H1 (cell line): ENCODE data around the gene CCDC71. TPM values are rescaled to one million over a fixed set of nuclear protein-coding genes. Genes with fewer than 3 reads are reported as not detected.

Source experiments
- CTCF ChIA-PET: fragments of 300-600 bp; sonication (Branson Sonifier 250); formaldehyde crosslinking; loops from one replicate; lab custom pipeline; 2021; ENCODE audit not compliant: partially characterized antibody; lab: Charles Lee
- POLR2A ChIA-PET: fragments of 300-600 bp; sonication (Branson Sonifier 250); formaldehyde crosslinking; loops from one replicate; lab custom pipeline; 2021; ENCODE audit warnings: inconsistent platforms; ENCODE audit not compliant: partially characterized antibody; lab: Charles Lee
- DNase-seq, 2 experiments: peaks; one replicate each; pipeline versions ENCODE4 v3.0.0 to v3.0.0-alpha.2; 2010 to 2022; ENCODE audit warnings: low spot score in 2 of 2, low read depth in 1 of 2, mixed read lengths in 1 of 2
- FAIRE-seq: peaks from 2 replicates; lab custom pipeline; 2011; peaks lifted over from hg19 to GRCh38; lab: Jason Lieb, UNC
- H2AFZ ChIP-seq: 2 replicates; pipeline ENCODE4 v1.8.1; 2012; ENCODE audit warnings: low read length, inconsistent platforms
- H2AK5ac ChIP-seq: 2 replicates; pipeline ENCODE4 v1.6.1; 2013; ENCODE audit warnings: low read depth, low read length
- H2BK120ac ChIP-seq: replicated peaks from 2 replicates; pipeline ENCODE3; 2013; ENCODE audit warnings: low read depth, low read length, inconsistent platforms
- H2BK12ac ChIP-seq: 2 replicates; pipeline ENCODE4 v1.6.1; 2013; ENCODE audit warnings: low read depth, low read length
- H2BK15ac ChIP-seq: 2 replicates; pipeline ENCODE4 v1.6.1; 2013; ENCODE audit warnings: low read length
- H2BK20ac ChIP-seq: 2 replicates; pipeline ENCODE4 v1.6.1; 2013; ENCODE audit warnings: low read length
- H2BK5ac ChIP-seq: 2 replicates; pipeline ENCODE4 v1.6.1; 2013; ENCODE audit warnings: low read depth, low read length
- H3K14ac ChIP-seq: 2 replicates; pipeline ENCODE4 v1.6.1; 2013; ENCODE audit warnings: inconsistent platforms; ENCODE audit not compliant: insufficient read length
- H3K18ac ChIP-seq: 2 replicates; pipeline ENCODE4 v1.6.1; 2013; ENCODE audit warnings: low read length; ENCODE audit errors: extremely low read depth
- H3K23ac ChIP-seq: 2 replicates; pipeline ENCODE4 v1.6.1; 2013; ENCODE audit warnings: inconsistent platforms; ENCODE audit not compliant: insufficient read length
- H3K23me2 ChIP-seq: 2 replicates; pipeline ENCODE4 v1.6.1; 2013; ENCODE audit warnings: low read depth, low read length
- H3K27ac ChIP-seq: 2 replicates; pipeline ENCODE4 v1.6.1; 2011; ENCODE audit warnings: low read depth, low read length, inconsistent platforms
- H3K27me3 ChIP-seq, 4 experiments: replicated peaks in 1 of 4; 1 replicate in 1 of 4; 2 replicates in 3 of 4; pipeline versions ENCODE4 v1.6.1 to v1.8.1; 2011 to 2013; ENCODE audit warnings: low read length in 3 of 4, mild to moderate bottlenecking in 3 of 4, inconsistent platforms in 2 of 4, mixed read lengths in 2 of 4, moderate library complexity in 1 of 4; ENCODE audit not compliant: control insufficient read depth in 3 of 4, insufficient read depth in 3 of 4; ENCODE audit errors: extremely low read depth in 1 of 4
- H3K36me3 ChIP-seq, 4 experiments: 2 replicates each; pipeline versions ENCODE4 v1.6.1 to v1.8.1; 2011 to 2013; ENCODE audit warnings: mild to moderate bottlenecking in 4 of 4, low read length in 3 of 4, moderate library complexity in 2 of 4, control low read depth in 1 of 4, inconsistent platforms in 1 of 4; ENCODE audit not compliant: insufficient read depth in 4 of 4, control insufficient read depth in 2 of 4
- H3K4ac ChIP-seq: replicated peaks from 2 replicates; pipeline ENCODE3; 2013; ENCODE audit warnings: low read length, low read depth, mixed read lengths, inconsistent platforms; ENCODE audit not compliant: insufficient read length
- H3K4me1 ChIP-seq, 4 experiments: replicated peaks in 1 of 4; 1 replicate in 1 of 4; 2 replicates in 3 of 4; pipeline versions ENCODE4 v1.6.1 to v1.8.1; 2011 to 2013; ENCODE audit warnings: low read length in 3 of 4, inconsistent platforms in 2 of 4, mixed read lengths in 1 of 4; ENCODE audit not compliant: insufficient read depth in 4 of 4, control insufficient read depth in 3 of 4
- H3K4me2 ChIP-seq, 2 experiments: 2 replicates each; pipeline versions ENCODE4 v1.6.1 to v1.8.1; 2011 to 2013; ENCODE audit warnings: low read depth in 2 of 2, low read length in 2 of 2, control low read depth in 1 of 2, inconsistent platforms in 1 of 2, mild to moderate bottlenecking in 1 of 2; ENCODE audit not compliant: insufficient read depth in 1 of 2
- H3K4me3 ChIP-seq, 4 experiments: fragments of 200-600, 300-600 bp in 1 of 4; sonication (generic), shearing (Covaris generic), sonication (Bioruptor Twin) in 1 of 4; 2 replicates each; pipeline versions ENCODE4 v1.5.1 to v1.8.1; 2011 to 2016; ENCODE audit warnings: low read length in 4 of 4, low read depth in 3 of 4, control low read depth in 2 of 4, inconsistent platforms in 2 of 4, mild to moderate bottlenecking in 2 of 4, mixed read lengths in 1 of 4, moderate library complexity in 1 of 4; ENCODE audit not compliant: insufficient read depth in 2 of 4; ENCODE audit errors: extremely low read depth in 1 of 4
- H3K56ac ChIP-seq: replicated peaks from 2 replicates; pipeline ENCODE3; 2013; ENCODE audit warnings: low read depth, mild to moderate bottlenecking, mixed read lengths, low read length, inconsistent platforms; ENCODE audit not compliant: insufficient read length
- H3K79me1 ChIP-seq: 2 replicates; pipeline ENCODE4 v1.6.1; 2013; ENCODE audit warnings: low read depth, low read length, control low read depth
- H3K79me2 ChIP-seq, 2 experiments: 2 replicates each; pipeline versions ENCODE4 v1.6.1 to v1.8.1; 2012 to 2013; ENCODE audit warnings: low read length in 2 of 2, mild to moderate bottlenecking in 2 of 2, inconsistent platforms in 1 of 2; ENCODE audit not compliant: insufficient read depth in 2 of 2, control insufficient read depth in 1 of 2
- H3K9ac ChIP-seq, 4 experiments: replicated peaks in 1 of 4; 1 replicate in 1 of 4; 2 replicates in 3 of 4; pipeline versions ENCODE4 v1.6.1 to v1.8.1; 2011 to 2013; ENCODE audit warnings: low read depth in 3 of 4, low read length in 3 of 4, control low read depth in 2 of 4, mild to moderate bottlenecking in 2 of 4, moderate library complexity in 2 of 4, inconsistent platforms in 1 of 4; ENCODE audit errors: extremely low read depth in 1 of 4
- H3K9me3 ChIP-seq, 2 experiments: 2 replicates each; pipeline versions ENCODE4 v1.6.1 to v1.8.1; 2012 to 2013; ENCODE audit warnings: mild to moderate bottlenecking in 2 of 2, moderate library complexity in 2 of 2, control low read depth in 1 of 2, inconsistent platforms in 1 of 2, low read depth in 1 of 2, low read length in 1 of 2, mixed read lengths in 1 of 2; ENCODE audit not compliant: insufficient read depth in 2 of 2
- H4K20me1 ChIP-seq, 2 experiments: replicated peaks in 1 of 2; 2 replicates each; pipeline versions ENCODE3 to v1.8.1; 2011 to 2013; ENCODE audit warnings: inconsistent platforms in 2 of 2, low read length in 2 of 2, mild to moderate bottlenecking in 1 of 2; ENCODE audit not compliant: insufficient read depth in 2 of 2, control insufficient read depth in 1 of 2
- H4K5ac ChIP-seq: 2 replicates; pipeline ENCODE4 v1.6.1; 2013; ENCODE audit warnings: low read length, low read depth, mixed read lengths, inconsistent platforms; ENCODE audit not compliant: insufficient read length
- H4K8ac ChIP-seq: 2 replicates; pipeline ENCODE4 v1.8.0; 2013; ENCODE audit warnings: mild to moderate bottlenecking, moderate library complexity, low read length, inconsistent platforms; ENCODE audit not compliant: insufficient read depth; ENCODE audit errors: extremely low read depth
- H4K91ac ChIP-seq: replicated peaks from 2 replicates; pipeline ENCODE3; 2013; ENCODE audit warnings: low read length, mixed read lengths, inconsistent platforms; ENCODE audit not compliant: insufficient read length
- CTCF ChIP-seq, 3 experiments: IDR thresholded peaks; 1 replicate in 2 of 3; 2 replicates in 1 of 3; pipeline versions ENCODE4 v1.5.1 to v1.6.1; 2011; ENCODE audit warnings: low read length in 3 of 3, mild to moderate bottlenecking in 3 of 3, inconsistent platforms in 2 of 3, low read depth in 1 of 3, moderate library complexity in 1 of 3; ENCODE audit not compliant: insufficient read depth in 1 of 3; ENCODE audit errors: control extremely low read depth in 1 of 3
- RAD21 ChIP-seq, 2 experiments: IDR thresholded peaks in 1 of 2; conservative IDR thresholded peaks in 1 of 2; 2 replicates each; pipeline ENCODE4 v1.6.1; 2011; ENCODE audit warnings: low read depth in 2 of 2, low read length in 2 of 2, improper control_type of control experiment in 1 of 2, inconsistent platforms in 1 of 2, mild to moderate bottlenecking in 1 of 2, moderate library complexity in 1 of 2
- SUZ12 ChIP-seq: fragments of 200-600 bp; sonication (generic); IDR thresholded peaks from 2 replicates; pipeline ENCODE4 v1.6.1; 2012; ENCODE audit warnings: mild to moderate bottlenecking, inconsistent platforms, low read length, moderate library complexity, mixed read lengths
- WGBS, 2 experiments: shearing (Covaris generic) in 1 of 2; methylation state at CpG; one replicate each; pipeline versions ENCODE4 v1.1.6 to v1.1.7; 2013 to 2015; ENCODE audit warnings: low lambda C conversion rate in 2 of 2, mixed read lengths in 2 of 2, inconsistent platforms in 1 of 2, low coverage in 1 of 2, missing lambda C conversion rate in 1 of 2; ENCODE audit not compliant: insufficient replicate concordance in 2 of 2, insufficient coverage in 1 of 2, insufficient read length in 1 of 2; ENCODE audit errors: extremely low coverage in 1 of 2, missing lambda C conversion rate in 1 of 2; 5-methylcytosine and 5-hydroxymethylcytosine counted together
- polyA plus RNA-seq, 7 experiments: library from polyadenylated mRNA; depleted of rRNA in 3 of 7; stranded (reverse) in 5 of 7; unstranded in 2 of 7; fragments of >200 nt in 5 of 7; fragments of 200-250 nt in 2 of 7; gene quantifications; 1 replicate in 5 of 7; 2 replicates in 1 of 7; 4 replicates in 1 of 7; pipeline versions ENCODE4 v1.2.1 to v1.2.3, GENCODE V29; 2011 to 2013; ENCODE audit warnings: missing spikeins in 2 of 7, mixed read lengths in 2 of 7
- total RNA-seq: library from RNA; stranded (reverse); fragmentation: NEBNext Ultra II Directional; extraction: Animal tissue kit (Norgen Biotek cat#: 25700); gene quantifications from 2 replicates; pipeline ENCODE4 v1.2.1, GENCODE V29; 2021

The CCDC71 gene
- total and polyA plus RNA-seq, 2 of the 8 experiments (the other 6 are each of a cell fraction or from before 2014, with no cell fraction given) = 26.7 to 57.4 TPM

DNA sequence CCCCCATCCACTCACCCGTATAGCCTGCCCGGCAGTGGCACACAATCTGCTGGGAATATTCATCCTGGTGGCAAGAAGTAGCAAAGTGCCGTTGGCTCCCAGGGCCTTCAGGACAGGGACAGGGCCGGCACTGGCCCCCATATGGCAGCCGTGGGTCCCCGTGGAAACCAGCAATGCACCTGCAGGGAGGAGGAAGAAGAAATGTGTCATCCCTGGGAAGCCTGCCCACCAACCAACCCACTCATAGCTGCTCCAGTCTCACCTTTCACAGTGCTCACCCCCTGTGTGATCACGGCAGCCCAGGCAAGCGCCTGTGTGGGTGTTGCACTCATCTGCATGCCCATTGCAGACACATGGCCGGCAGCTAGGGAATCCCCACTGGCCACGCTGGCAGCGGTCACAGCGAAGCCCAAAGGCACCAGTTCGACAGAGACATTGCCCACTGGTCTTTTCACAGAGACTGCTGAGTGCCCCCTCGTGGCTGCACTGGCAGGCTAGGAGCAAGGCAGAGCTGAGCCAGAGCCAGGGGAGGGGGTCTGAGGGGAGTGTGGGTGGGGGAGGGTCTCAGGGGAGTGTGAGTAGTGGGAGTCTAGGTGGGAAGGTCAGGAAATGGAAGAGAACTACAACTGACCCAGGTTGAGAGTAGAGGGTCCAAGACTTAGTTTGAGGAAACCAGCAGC lies 41.0 kb downstream of the CCDC71 start:
- ChIA-PET POLR2A (interaction anchor here (1.2 to 25.5 kb wide), 2 partner anchors 8 to 26 kb away, joined by 4 to 508 read pairs; partner anchors contain the start of genes QARS1 and QRICH1), CTCF (interaction anchor here (0.6 to 3.2 kb wide), 4 partner anchors 16 to 128 kb away, joined by 3 to 14 read pairs (median 6); no protein-coding TSS in a partner anchor)
- Histone ChIP-seq H3K4me3 (no peak overlapping the region), H3K36me3 (peaks cover 3 to 25% (median 12%) of the 10 kb centered on the region in 4 experiments; a peak in 7 of 8 replicates), H3K4ac (no peak overlapping the region), H3K27me3 (no peaks in the 10 kb centered on the region), H2BK15ac (no peak overlapping the region), H3K56ac (no peak overlapping the region), H4K20me1 (peaks cover 0 to 3% of the 10 kb centered on the region in 2 experiments), H4K8ac (no peak overlapping the region), H3K23ac (no peak overlapping the region), H3K79me2 (peaks cover 0 to under 1% of the 10 kb centered on the region in 2 experiments; a peak in 1 of 4 replicates), H3K23me2 (no peaks in the 10 kb centered on the region; the same call in 1 of the 2 replicates), H2BK120ac (no peak overlapping the region), H3K27ac (no peak overlapping the region), H3K14ac (no peak overlapping the region), H3K4me1 (peaks cover 0 to 5% (median 3%) of the 10 kb centered on the region in 4 experiments; a peak in 5 of 7 replicates), H3K79me1 (no peaks in the 10 kb centered on the region), H3K9me3 (no peaks in the 10 kb centered on the region), H2BK20ac (no peak overlapping the region), H3K9ac (no peak overlapping the region), H3K18ac (no peak overlapping the region), H4K5ac (no peak overlapping the region), H2BK12ac (no peak overlapping the region), H3K4me2 (no peak overlapping the region), H2AFZ (no peak overlapping the region), H2AK5ac (no peak overlapping the region), H2BK5ac (no peak overlapping the region), H4K91ac (no peak overlapping the region)
- TF ChIP-seq SUZ12 = no peak
- TF ChIP-seq RAD21 (IDR thresholded peaks at IDR 0.05 in 1 of 2, conservative IDR thresholded peaks at IDR 0.05 in 1 of 2; ENCODE audit: low read depth in 2 of 2, low read length in 2 of 2) = peak; percentile 17 to 25; a peak in 3 of 4 replicates
- peak in 2 of 3 experiments; percentile 9 to 26; a peak in 2 of 4 replicates for TF ChIP-seq CTCF (IDR thresholded peaks at IDR 0.05; ENCODE audit: control extremely low read depth in 1 of 3, insufficient read depth in 1 of 3, low read depth in 1 of 3, low read length in 3 of 3)
- FAIRE-seq = no peak
- DNase-seq = peak in 1 of 2 experiments; percentile 49
- 88% methylated on average over 14 of the region's 14 CpGs; no CpG with 5 or more reads in 1 of the 2 experiments for WGBS, 2 experiments
